ENCODE results near the gene TMTC1.

- no peak for TF ChIP-seq CTCF (optimal IDR thresholded peaks at IDR 0.05 in 1 of 3, IDR thresholded peaks at IDR 0.05 in 1 of 3, conservative IDR thresholded peaks at IDR 0.05 in 1 of 3; ENCODE audit: extremely low read depth in 1 of 3, insufficient read depth in 2 of 3, low read length in 3 of 3)
- TF ChIP-seq EZH2 (IDR thresholded peaks at IDR 0.05; ENCODE audit: low read length), result no peak
These were observed 323.7 kb downstream of the TMTC1 start for GRCh38 chr12:29460082-29460481.
